HG02763 (cell line): ENCODE measurements around the gene BICC1.

ENCODE experiments used
- ATAC-seq: cut with Tn5 transposase; IDR thresholded peaks from one replicate; pipeline ENCODE4 v1.9.1; 2021; ENCODE audit warnings: mild to moderate bottlenecking, moderate library complexity; ENCODE audit not compliant: unreplicated experiment

Gene BICC1

GRCh38 chr10:58556516-58557165 lies 44.0 kb downstream of the BICC1 start:
- ATAC-seq, result no peak

DNA sequence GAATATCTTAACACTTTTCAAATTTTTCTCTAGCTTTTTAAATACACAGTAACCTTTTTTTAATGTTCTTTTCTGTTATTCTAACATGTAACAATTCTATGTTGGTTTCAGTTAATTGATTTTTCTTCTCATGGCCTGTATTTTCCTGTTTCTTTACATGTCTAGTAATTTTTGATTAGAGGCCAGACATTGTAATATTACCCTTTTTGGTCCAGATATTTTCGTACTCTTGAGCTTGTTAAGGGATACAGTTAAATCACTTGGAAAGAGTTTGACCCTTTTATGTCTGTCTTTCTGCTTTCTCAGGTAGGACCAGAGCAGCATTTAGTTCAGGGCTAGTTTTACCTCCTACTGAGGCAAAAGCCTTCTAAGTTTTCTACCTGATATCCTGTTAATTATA lies 45.0 kb downstream of the BICC1 start:
- no peak for ATAC-seq

DNA sequence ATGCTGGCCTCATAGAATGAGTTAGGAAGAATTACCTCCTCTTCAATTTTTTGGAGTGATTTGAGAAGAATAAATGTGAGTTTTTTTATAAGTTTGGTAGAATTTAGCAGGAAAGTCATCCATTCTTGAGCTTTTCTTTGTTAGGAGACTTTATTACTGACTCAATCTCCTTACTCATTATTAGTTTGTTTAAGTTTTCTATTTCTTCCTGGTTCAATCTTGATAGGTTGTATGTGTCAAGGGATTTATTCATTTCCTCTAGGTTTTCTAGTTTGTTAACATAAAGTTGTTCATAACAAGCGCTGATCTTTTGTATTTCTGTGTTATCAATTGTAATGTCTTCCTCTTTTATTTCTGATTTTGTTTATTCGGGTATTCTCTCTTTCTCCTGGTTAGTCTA lies 47.4 kb downstream of the BICC1 start:
- ATAC-seq, result no peak

DNA sequence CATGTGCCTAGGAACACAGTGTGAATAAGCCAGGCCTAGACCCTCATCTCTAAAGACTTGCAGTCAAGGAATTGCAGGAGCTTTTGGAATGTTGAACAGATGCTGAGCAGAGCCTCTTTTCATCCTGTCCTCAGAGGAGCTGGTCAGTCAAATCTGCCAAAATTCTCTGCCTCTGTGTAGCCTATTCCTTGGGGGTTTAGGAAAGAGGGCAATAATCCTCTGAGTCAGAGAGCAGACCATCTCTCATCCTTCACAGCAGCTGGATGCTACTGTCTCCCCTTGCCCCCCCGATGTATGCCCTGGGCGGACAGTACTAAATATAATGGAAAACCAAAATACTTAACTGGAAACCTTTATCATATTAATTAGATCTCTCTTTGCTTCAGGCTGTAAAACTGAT lies 52.6 kb downstream of the BICC1 start:
- ATAC-seq, result no peak

GRCh38 chr10:58567652-58568051 lies 55.0 kb downstream of the BICC1 start:
- no peak for ATAC-seq

- no peak for ATAC-seq
Observed at GRCh38 chr10:58568428-58568935, 55.8 kb downstream of the BICC1 start.

DNA sequence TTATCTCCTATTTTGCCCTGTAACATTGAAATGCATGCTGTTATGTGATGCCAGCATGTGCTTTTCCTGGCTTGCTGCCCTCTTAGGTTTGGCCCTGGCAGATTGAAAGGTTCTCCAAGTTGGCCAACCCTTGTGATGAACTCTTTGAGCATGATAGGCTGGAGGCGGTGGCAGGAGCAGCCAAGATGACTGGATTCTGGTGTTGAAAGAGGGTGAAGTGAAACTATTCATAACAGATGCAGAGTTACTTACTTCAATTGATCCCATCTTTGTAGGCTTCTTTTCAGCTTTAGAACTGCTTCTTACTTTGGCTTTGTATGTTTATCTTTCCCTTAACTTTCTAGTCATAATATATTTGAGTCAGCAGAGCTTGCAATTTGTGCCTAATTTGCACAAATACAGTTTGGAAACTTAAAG lies 57.6 kb downstream of the BICC1 start:
- ATAC-seq, result no peak

DNA sequence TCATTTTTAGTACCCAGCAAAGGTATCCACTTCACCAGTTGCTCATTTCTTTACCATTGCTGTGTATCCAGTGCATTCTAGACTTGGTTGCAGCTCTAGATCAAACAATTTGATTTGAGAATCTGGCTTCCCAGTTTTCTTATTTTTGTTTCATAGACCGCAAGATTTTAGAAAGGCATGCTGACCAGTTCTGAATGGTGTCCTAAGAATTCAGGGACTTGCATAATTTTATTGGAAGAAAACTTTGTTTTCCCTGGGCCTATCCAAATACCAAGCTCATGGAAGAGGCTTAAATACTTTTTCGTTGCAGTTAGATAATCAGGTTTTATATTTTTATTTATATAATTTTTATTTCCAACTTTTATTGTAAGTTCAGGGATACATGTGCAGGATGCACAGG lies 58.3 kb downstream of the BICC1 start:
- no peak for ATAC-seq

- no peak for ATAC-seq
Observed at GRCh38 chr10:58573144-58573543, 60.5 kb downstream of the BICC1 start.

- ATAC-seq, result no peak
Observed at GRCh38 chr10:58574058-58574457, 61.4 kb downstream of the BICC1 start.

GRCh38 chr10:58575491-58575890 lies 62.8 kb downstream of the BICC1 start:
- no peak for ATAC-seq

GRCh38 chr10:58576751-58577436 lies 64.2 kb downstream of the BICC1 start:
- no peak for ATAC-seq

DNA sequence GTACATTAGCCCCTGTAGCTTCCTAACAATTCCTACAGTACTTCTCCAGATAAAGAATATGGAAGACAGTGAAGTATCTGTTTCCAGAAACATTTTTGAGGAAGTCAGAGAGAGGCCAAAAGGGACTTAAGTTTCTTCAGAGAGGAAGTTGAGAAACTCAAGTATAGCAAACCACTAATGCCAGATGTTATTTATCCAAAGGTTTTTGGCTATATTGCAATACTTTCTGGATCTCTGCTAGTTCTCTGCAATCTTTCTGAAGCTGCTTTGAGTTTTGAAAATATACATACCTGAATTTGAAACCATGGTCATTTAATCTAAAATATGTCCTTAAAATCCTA lies 64.7 kb downstream of the BICC1 start:
- no peak for ATAC-seq

DNA sequence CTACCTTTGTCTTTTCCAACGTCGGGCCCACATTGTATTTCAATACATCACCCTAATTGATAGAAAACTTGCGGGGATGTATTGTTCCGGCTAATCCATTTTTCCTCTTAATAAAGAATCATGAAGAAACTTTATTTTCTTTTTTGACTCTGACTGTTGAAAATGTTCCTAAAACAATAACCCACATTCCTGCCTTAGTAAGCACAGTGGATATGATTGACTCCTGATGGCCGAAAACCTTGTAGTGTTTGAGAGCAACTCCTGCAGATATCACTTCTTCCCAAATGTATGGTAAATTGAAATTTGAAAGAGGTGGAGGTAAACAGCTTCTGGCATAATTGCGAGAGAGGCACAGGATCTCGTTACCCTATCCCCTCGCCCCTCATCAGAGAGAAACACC lies 65.7 kb downstream of the BICC1 start:
- no peak for ATAC-seq

DNA sequence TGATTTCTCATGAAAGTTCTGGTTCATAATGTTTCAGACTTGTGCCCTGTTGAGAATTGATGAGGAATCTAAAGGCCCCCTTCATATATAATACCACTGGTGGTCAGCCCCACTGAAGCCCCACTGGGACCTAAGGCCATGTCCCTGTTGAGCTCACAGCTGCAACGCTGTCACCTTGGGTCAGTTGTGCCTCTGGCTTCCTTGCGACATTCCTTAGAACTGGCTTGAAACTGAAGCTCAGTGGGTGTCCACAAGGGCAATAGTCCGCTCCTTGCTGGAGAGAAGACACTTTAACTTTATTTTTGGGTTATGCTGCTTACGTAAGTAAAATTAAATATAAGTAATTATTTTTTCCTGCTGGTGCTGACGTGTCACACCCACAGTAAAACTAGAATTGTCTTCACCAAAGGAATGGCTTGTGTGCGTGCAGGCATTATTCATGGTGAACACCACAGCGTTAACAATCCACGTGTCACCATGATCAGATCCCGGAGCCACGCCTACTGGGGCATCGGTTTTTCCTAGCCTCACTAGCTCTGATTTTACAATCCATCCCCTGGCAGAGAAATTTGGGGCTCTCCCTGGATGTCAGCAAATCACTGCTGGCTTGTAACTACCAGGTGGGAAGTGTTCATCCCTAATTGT lies 66.5 kb downstream of the BICC1 start:
- no peak for ATAC-seq

- ATAC-seq, result no peak
Observed at GRCh38 chr10:58582045-58582444, 69.4 kb downstream of the BICC1 start.

GRCh38 chr10:58585435-58585834 lies 72.8 kb downstream of the BICC1 start:
- no peak for ATAC-seq

GRCh38 chr10:58586282-58587245 lies 73.9 kb downstream of the BICC1 start:
- ATAC-seq, result no peak

GRCh38 chr10:58587676-58588075 lies 75.0 kb downstream of the BICC1 start:
- no peak for ATAC-seq

DNA sequence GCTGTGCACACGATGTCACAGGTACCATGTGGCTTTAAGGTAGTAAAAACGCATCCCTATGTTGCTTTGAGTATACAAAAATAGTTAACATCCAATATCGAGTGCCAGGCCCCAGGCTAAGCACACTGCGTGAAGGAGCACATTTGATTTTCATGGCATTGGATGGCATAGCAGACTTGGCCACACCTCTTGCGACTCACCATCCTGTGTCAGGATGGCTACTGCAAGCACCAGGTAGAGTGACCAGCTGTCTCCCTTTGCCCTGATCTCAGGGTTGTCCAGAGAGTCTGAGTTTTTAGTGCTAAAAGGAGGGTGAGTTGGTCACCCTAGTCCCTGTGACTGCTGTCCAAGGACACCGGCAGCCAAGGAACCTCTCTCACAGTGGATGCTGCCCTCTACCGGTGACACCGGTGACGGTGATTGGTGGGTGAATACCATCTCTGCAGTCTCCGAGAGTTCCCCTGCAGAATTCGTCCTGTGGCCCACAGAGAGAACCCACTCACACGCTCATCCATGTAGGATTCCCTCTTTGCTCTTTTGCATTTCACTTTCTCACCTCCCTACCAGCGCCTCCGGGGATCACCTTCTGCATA lies 76.1 kb downstream of the BICC1 start:
- no peak for ATAC-seq
